ENCODE measurements around the gene NAB1. TPM values are rescaled to one million over a fixed set of nuclear protein-coding genes. Genes with fewer than 3 reads are reported as not detected.

Gene NAB1
- total RNA-seq, 4 donors from 2014 or later: 50.7 to 83.5 (median 58.5) TPM

GRCh38 chr2:190634381-190634780 is 14.5 kb upstream of the NAB1 start:
- ATAC-seq (ENCODE audit: low FRiP score) (no peak), DNase-seq (ENCODE audit: low spot score) (no peak)
- TF ChIP-seq CTCF (IDR thresholded peaks at IDR 0.05): no peak

- DNase-seq (ENCODE audit: low spot score) (no peak), ATAC-seq (ENCODE audit: low FRiP score) (no peak)
- TF ChIP-seq CTCF (IDR thresholded peaks at IDR 0.05): no peak
Observed at GRCh38 chr2:190635781-190636180, 13.1 kb upstream of the NAB1 start.

GRCh38 chr2:190636361-190636760 is 12.5 kb upstream of the NAB1 start:
- ATAC-seq (ENCODE audit: low FRiP score) (peak; percentile 39), DNase-seq (ENCODE audit: low spot score) (no peak)
- no peak for TF ChIP-seq CTCF (IDR thresholded peaks at IDR 0.05)

DNA sequence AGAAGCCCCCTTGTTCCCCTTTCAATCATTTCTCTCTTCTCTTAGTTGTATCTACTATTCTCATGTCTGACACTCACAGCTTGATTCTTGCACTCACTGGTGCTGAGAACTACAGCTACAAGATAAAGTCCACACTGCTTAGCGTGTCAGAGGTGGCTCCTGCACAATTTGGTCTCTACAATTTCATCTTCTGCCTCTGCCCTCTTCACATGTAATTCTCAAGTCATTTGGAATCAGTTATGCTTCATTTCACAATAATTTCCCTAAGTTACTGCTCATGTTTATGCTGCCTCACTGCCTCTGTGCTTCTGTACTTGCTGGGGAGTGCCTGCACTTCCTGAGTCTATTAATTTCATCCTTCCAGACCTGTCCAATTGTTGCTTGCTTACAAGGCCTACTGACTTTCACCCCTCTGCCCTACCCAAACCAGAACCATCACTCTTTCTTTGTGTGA is 11.6 kb upstream of the NAB1 start:
- DNase-seq (ENCODE audit: low spot score) (no peak), ATAC-seq (ENCODE audit: low FRiP score) (peak; percentile 91)
- TF ChIP-seq CTCF (IDR thresholded peaks at IDR 0.05): no peak

- ATAC-seq (ENCODE audit: low FRiP score): no peak
- no peak for TF ChIP-seq CTCF (IDR thresholded peaks at IDR 0.05)
- no peak for DNase-seq (ENCODE audit: low spot score)
Observed at GRCh38 chr2:190637903-190638618, 10.8 kb upstream of the NAB1 start.

GRCh38 chr2:190640117-190640516 is 8.8 kb upstream of the NAB1 start:
- TF ChIP-seq CTCF (IDR thresholded peaks at IDR 0.05): no peak
- ATAC-seq (ENCODE audit: low FRiP score) (no peak), DNase-seq (ENCODE audit: low spot score) (no peak)

GRCh38 chr2:190641469-190641868 is 7.4 kb upstream of the NAB1 start:
- DNase-seq (ENCODE audit: low spot score) (no peak), ATAC-seq (ENCODE audit: low FRiP score) (no peak)
- TF ChIP-seq CTCF (IDR thresholded peaks at IDR 0.05): no peak

Measured in omental fat pad (tissue), 4 donors.